ENCODE data around the gene SLC39A3. TPM values are rescaled to one million over a fixed set of nuclear protein-coding genes. Genes with fewer than 3 reads are reported as not detected.

The SLC39A3 gene
- 42.4 and 53.1 TPM in 2 replicates for total RNA-seq

GRCh38 chr19:2739602-2740313 is at the start of gene SLC39A3:
Gene SLC39A3, minus strand, starts transcription at chr19:2740017. Its CDS starts 2,760 bp downstream, at chr19:2737257.
- peak; percentile 70 for DNase-seq (ENCODE audit: low read depth)
- peak within 1 kb of the TSS; percentile 98 for H3K4me3 ChIP-seq (ENCODE audit: low read depth, low read length)
- no peak for TF ChIP-seq CTCF (conservative IDR thresholded peaks at IDR 0.05; ENCODE audit: low read depth, low read length)

GRCh38 chr19:2788237-2788636 is 48.4 kb upstream of the SLC39A3 start:
- H3K4me3 ChIP-seq (ENCODE audit: low read depth, low read length) = no peak overlapping the region
- no peak for TF ChIP-seq CTCF (conservative IDR thresholded peaks at IDR 0.05; ENCODE audit: low read depth, low read length)
- no peak for DNase-seq (ENCODE audit: low read depth)

GRCh38 chr19:2787115-2787514 is 47.3 kb upstream of the SLC39A3 start:
- TF ChIP-seq CTCF (conservative IDR thresholded peaks at IDR 0.05; ENCODE audit: low read depth, low read length) = no peak
- DNase-seq (ENCODE audit: low read depth) = no peak
- H3K4me3 ChIP-seq (ENCODE audit: low read depth, low read length) = no peak overlapping the region

GRCh38 chr19:2785244-2785997 is 45.6 kb upstream of the SLC39A3 start, which contains the start of gene THOP1:
Gene THOP1, plus strand, starts transcription at chr19:2785503. Its CDS starts 160 bp downstream, at chr19:2785663.
- H3K4me3 ChIP-seq (ENCODE audit: low read depth, low read length) = peak within 1 kb of the TSS; percentile 97
- no peak for TF ChIP-seq CTCF (conservative IDR thresholded peaks at IDR 0.05; ENCODE audit: low read depth, low read length)
- peak; percentile 84 for DNase-seq (ENCODE audit: low read depth)

GRCh38 chr19:2783781-2784145 is 43.9 kb upstream of the SLC39A3 start:
- DNase-seq (ENCODE audit: low read depth) = no peak
- H3K4me3 ChIP-seq (ENCODE audit: low read depth, low read length) = peak overlapping the region; percentile 41
- no peak for TF ChIP-seq CTCF (conservative IDR thresholded peaks at IDR 0.05; ENCODE audit: low read depth, low read length)

GRCh38 chr19:2782936-2783780 is 43.3 kb upstream of the SLC39A3 start, which contains the start of gene SGTA:
Gene SGTA, minus strand, starts transcription at chr19:2783273. Its CDS starts 14,205 bp downstream, at chr19:2769068.
- peak; percentile 93 for DNase-seq (ENCODE audit: low read depth)
- peak within 1 kb of the TSS; percentile 100 for H3K4me3 ChIP-seq (ENCODE audit: low read depth, low read length)
- TF ChIP-seq CTCF (conservative IDR thresholded peaks at IDR 0.05; ENCODE audit: low read depth, low read length) = peak; percentile 38

All from epithelial cell of proximal tubule (primary cell).